DOHH2 (cell line): ENCODE data around the gene CCDC6.
A peak's percentile ranks its signal among the peaks of the same experiment; 100 is the strongest.

Experiments
- H3F3A ChIP-seq: fragments of 200-600 bp; sonication (generic), shearing (Covaris generic); 2 replicates; pipeline ENCODE4 v1.6.0; 2016; ENCODE audit warnings: antibody characterized with exemption, mild to moderate bottlenecking; ENCODE audit not compliant: control insufficient read depth, insufficient read depth
- H3K27ac ChIP-seq: fragments of 200-600 bp; sonication (generic); 2 replicates; pipeline ENCODE4 v1.5.1; 2014; ENCODE audit warnings: low read depth, mild to moderate bottlenecking, low read length, moderate library complexity
- H3K27me3 ChIP-seq: fragments of 200-600 bp; sonication (generic); 2 replicates; pipeline ENCODE4 v1.6.1; 2014; ENCODE audit warnings: mild to moderate bottlenecking, low read length, mixed read lengths; ENCODE audit not compliant: control insufficient read depth
- H3K36me3 ChIP-seq: fragments of 200-600 bp; sonication (generic); 2 replicates; pipeline ENCODE4 v1.6.1; 2014; ENCODE audit warnings: mild to moderate bottlenecking, low read length, moderate library complexity, mixed read lengths; ENCODE audit not compliant: control insufficient read depth
- H3K4me1 ChIP-seq: fragments of 200-600 bp; sonication (generic); 2 replicates; pipeline ENCODE4 v1.6.1; 2014; ENCODE audit warnings: mild to moderate bottlenecking, low read length, mixed read lengths; ENCODE audit not compliant: control insufficient read depth
- H3K4me2 ChIP-seq: fragments of 200-600 bp; sonication (generic); 2 replicates; pipeline ENCODE4 v1.6.0; 2014; ENCODE audit warnings: mild to moderate bottlenecking, low read length, moderate library complexity
- H3K4me3 ChIP-seq: fragments of 200-600 bp; sonication (generic); 2 replicates; pipeline ENCODE4 v1.5.1; 2014; ENCODE audit warnings: mild to moderate bottlenecking, low read length, mixed read lengths
- H3K79me2 ChIP-seq: fragments of 200-600 bp; sonication (generic); 2 replicates; pipeline ENCODE4 v1.6.1; 2014; ENCODE audit warnings: mild to moderate bottlenecking, low read length, mixed read lengths; ENCODE audit not compliant: control insufficient read depth
- H3K9me2 ChIP-seq: fragments of 200-600 bp; sonication (generic); replicated peaks from 2 replicates; pipeline ENCODE4 v1.6.1; 2014; ENCODE audit warnings: mild to moderate bottlenecking, low read length, mixed read lengths; ENCODE audit not compliant: control insufficient read depth
- H3K9me3 ChIP-seq: fragments of 200-600 bp; sonication (generic); 2 replicates; pipeline ENCODE4 v1.6.1; 2014; ENCODE audit warnings: antibody characterized with exemption, low read length, mixed read lengths; ENCODE audit not compliant: control insufficient read depth, insufficient read depth
- H4K20me1 ChIP-seq: fragments of 200-600 bp; sonication (generic); 2 replicates; pipeline ENCODE4 v1.6.0; 2014; ENCODE audit warnings: low read depth, mild to moderate bottlenecking, antibody characterized with exemption, low read length, moderate library complexity; ENCODE audit not compliant: control insufficient read depth, insufficient read depth
- CTCF ChIP-seq: fragments of 200-600 bp; sonication (generic); IDR thresholded peaks from one replicate; pipeline ENCODE4 v1.5.1; 2014; ENCODE audit warnings: antibody characterized with exemption, mild to moderate bottlenecking, low read depth, low read length; ENCODE audit not compliant: poor library complexity, severe bottlenecking
- EZH2phosphoT487 ChIP-seq: fragments of 200-600 bp; sonication (generic); IDR thresholded peaks from 2 replicates; pipeline ENCODE4 v1.6.1; 2017; ENCODE audit warnings: borderline replicate concordance, mild to moderate bottlenecking, antibody characterized with exemption, low read length, moderate library complexity, mixed read lengths

The CCDC6 gene

GRCh38 chr10:59808896-59809643, 97.3 kb downstream of the CCDC6 start:
- no peaks in the 10 kb centered on the region for H3K79me2 ChIP-seq
- H3K9me2 ChIP-seq = no peaks in the 10 kb centered on the region
- H3K36me3 ChIP-seq = peaks cover 89% of the 10 kb centered on the region
- no peaks in the 10 kb centered on the region for H3K9me3 ChIP-seq
- TF ChIP-seq EZH2phosphoT487 = no peak
- TF ChIP-seq CTCF = peak; percentile 83
- no peaks in the 10 kb centered on the region for H3F3A ChIP-seq
- no peaks in the 10 kb centered on the region for H4K20me1 ChIP-seq
- H3K4me1 ChIP-seq = no peaks in the 10 kb centered on the region
- no peaks in the 10 kb centered on the region for H3K27me3 ChIP-seq
- H3K27ac ChIP-seq = no peak overlapping the region
- H3K4me2 ChIP-seq = no peak overlapping the region
- H3K4me3 ChIP-seq = no peak overlapping the region

- no peak for TF ChIP-seq CTCF
- TF ChIP-seq EZH2phosphoT487 = no peak
- no peak overlapping the region for H3K4me2 ChIP-seq
- H3K36me3 ChIP-seq = peaks cover 91% of the 10 kb centered on the region
- H3K27ac ChIP-seq = no peak overlapping the region
- no peak overlapping the region for H3K4me3 ChIP-seq
- no peaks in the 10 kb centered on the region for H3K4me1 ChIP-seq
- no peaks in the 10 kb centered on the region for H3K79me2 ChIP-seq
- no peaks in the 10 kb centered on the region for H3K27me3 ChIP-seq
- H3K9me3 ChIP-seq = no peaks in the 10 kb centered on the region
- H3K9me2 ChIP-seq = no peaks in the 10 kb centered on the region
- H3F3A ChIP-seq = no peaks in the 10 kb centered on the region
- no peaks in the 10 kb centered on the region for H4K20me1 ChIP-seq
Observed at GRCh38 chr10:59807629-59808620, 98.4 kb downstream of the CCDC6 start.

DNA sequence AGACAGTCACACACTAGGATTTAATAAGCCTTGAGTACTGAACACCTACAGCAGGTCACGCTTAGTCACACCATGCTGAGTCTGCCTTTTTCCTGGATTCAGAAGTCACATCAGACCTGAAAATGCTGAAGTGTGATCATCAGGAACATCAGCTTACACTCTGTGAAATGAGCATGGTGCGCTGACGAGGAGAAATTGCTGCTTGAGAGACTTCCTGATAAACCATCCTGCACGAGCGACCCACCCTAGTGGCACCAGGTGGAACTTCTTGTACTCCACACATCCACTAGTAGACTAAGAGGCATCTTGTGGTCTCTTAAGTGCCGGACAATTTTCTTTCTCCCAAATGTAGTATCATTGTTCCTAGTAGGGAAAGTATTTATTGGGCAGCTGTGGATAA, 101.3 kb downstream of the CCDC6 start:
- TF ChIP-seq CTCF = peak; percentile 58
- no peak for TF ChIP-seq EZH2phosphoT487
- Histone ChIP-seq H3K27ac (no peak overlapping the region), H3K4me1 (no peaks in the 10 kb centered on the region), H4K20me1 (no peaks in the 10 kb centered on the region), H3K9me2 (no peaks in the 10 kb centered on the region), H3K4me2 (no peak overlapping the region), H3K9me3 (no peaks in the 10 kb centered on the region), H3K27me3 (no peaks in the 10 kb centered on the region), H3K79me2 (no peaks in the 10 kb centered on the region), H3K36me3 (peaks cover 93% of the 10 kb centered on the region), H3K4me3 (no peak overlapping the region), H3F3A (no peaks in the 10 kb centered on the region)
